ENCODE data around the gene SOX8. TPM values are rescaled to one million over a fixed set of nuclear protein-coding genes. Genes with fewer than 3 reads are reported as not detected.
A peak's percentile ranks its signal among the peaks of the same experiment; 100 is the strongest.

The SOX8 gene
- total and polyA plus RNA-seq, 7 experiments from 2014 or later, result 0.07 to 5.4 (median 3.1) TPM

GRCh38 chr16:984736-985636 lies 3.4 kb downstream of the SOX8 start:
- CTCF ChIA-PET, result no interaction called here
- Mint-ChIP-seq H3K36me3 (no peaks in the 10 kb centered on the region), H3K4me1 (peaks cover 0 to 5% (median under 1%) of the 10 kb centered on the region in 7 donors), H3K27me3 (peaks cover 0 to 14% (median 0%) of the 10 kb centered on the region in 5 donors), H3K27ac (no peak overlapping the region), H3K4me3 (peak overlapping the region in 1 of 10 donors; percentile 25), H3K9me3 (peaks cover 0 to 3% (median 0%) of the 10 kb centered on the region in 11 donors)
- DNase-seq (no peak), ATAC-seq (no peak)
- Histone ChIP-seq H3K9me3 (ENCODE audit: control insufficient read depth in 2 of 3, low read length in 3 of 3) (no peaks in the 10 kb centered on the region), H3K36me3 (ENCODE audit: control insufficient read depth in 2 of 3, insufficient read depth in 3 of 3, low read length in 3 of 3) (peaks cover 0 to 7% (median 0%) of the 10 kb centered on the region in 3 experiments), H3K4me1 (ENCODE audit: control insufficient read depth in 2 of 2, insufficient read depth in 2 of 2, low read length in 2 of 2) (peaks cover 0 to 1% of the 10 kb centered on the region in 2 donors), H3K4me3 (ENCODE audit: low read length) (no peak overlapping the region), H3K27ac (ENCODE audit: low read depth, low read length) (no peak overlapping the region), H3K27me3 (ENCODE audit: control insufficient read depth in 2 of 2, insufficient read depth in 2 of 2, low read length in 2 of 2) (no peaks in the 10 kb centered on the region)
- POLR2A ChIA-PET, result interaction anchor here (6.4 to 6.6 kb wide), 2 partner anchors 13 to 15 kb away, joined by 66 to 87 read pairs; partner anchors contain the start of gene LMF1
- intact Hi-C loops (cut with micrococcal nuclease), result loop anchor here in 1 of 2 donors (5.0 kb wide), 1 partner anchor 167 kb away; the partner anchor contains the start of gene CACNA1H

GRCh38 chr16:985646-986400 lies 4.3 kb downstream of the SOX8 start:
- peaks cover 0 to 3% (median 0%) of the 10 kb centered on the region in 11 donors for H3K9me3 Mint-ChIP-seq
- peak overlapping the region in 1 of 10 donors; percentile 25 for H3K4me3 Mint-ChIP-seq
- H3K36me3 Mint-ChIP-seq, result no peaks in the 10 kb centered on the region
- Histone ChIP-seq H3K4me3 (ENCODE audit: low read length) (no peak overlapping the region), H3K27me3 (ENCODE audit: control insufficient read depth in 2 of 2, insufficient read depth in 2 of 2, low read length in 2 of 2) (no peaks in the 10 kb centered on the region), H3K27ac (ENCODE audit: low read depth, low read length) (no peak overlapping the region), H3K36me3 (ENCODE audit: control insufficient read depth in 2 of 3, insufficient read depth in 3 of 3, low read length in 3 of 3) (peaks cover 0 to 7% (median 0%) of the 10 kb centered on the region in 3 experiments), H3K9me3 (ENCODE audit: control insufficient read depth in 2 of 3, low read length in 3 of 3) (no peaks in the 10 kb centered on the region), H3K4me1 (ENCODE audit: control insufficient read depth in 2 of 2, insufficient read depth in 2 of 2, low read length in 2 of 2) (no peaks in the 10 kb centered on the region)
- DNase-seq, result no peak
- POLR2A ChIA-PET, result interaction anchor here (0.9 kb wide), 1 partner anchor 15 kb away, joined by 3 read pairs; the partner anchor contains the start of gene LMF1
- CTCF ChIA-PET, result no interaction called here
- H3K27me3 Mint-ChIP-seq, result peaks cover 0 to 14% (median 0%) of the 10 kb centered on the region in 5 donors
- H3K4me1 Mint-ChIP-seq, result peaks cover 0 to 5% (median 0%) of the 10 kb centered on the region in 7 donors
- no peak for ATAC-seq
- peak overlapping the region in 1 of 9 donors; percentile 41 for H3K27ac Mint-ChIP-seq
- intact Hi-C loops (cut with micrococcal nuclease), result no loop called here

GRCh38 chr16:986411-986810 lies 4.8 kb downstream of the SOX8 start:
- intact Hi-C loops (cut with micrococcal nuclease), result no loop called here
- peaks cover 0 to 10% (median 0%) of the 10 kb centered on the region in 5 donors for H3K27me3 Mint-ChIP-seq
- ATAC-seq (no peak), DNase-seq (no peak)
- Histone ChIP-seq H3K9me3 (ENCODE audit: control insufficient read depth in 2 of 3, low read length in 3 of 3) (no peaks in the 10 kb centered on the region), H3K36me3 (ENCODE audit: control insufficient read depth in 2 of 3, insufficient read depth in 3 of 3, low read length in 3 of 3) (peaks cover 0 to 3% (median 0%) of the 10 kb centered on the region in 3 experiments), H3K4me1 (ENCODE audit: control insufficient read depth in 2 of 2, insufficient read depth in 2 of 2, low read length in 2 of 2) (no peaks in the 10 kb centered on the region), H3K4me3 (ENCODE audit: low read length) (no peak overlapping the region), H3K27me3 (ENCODE audit: control insufficient read depth in 2 of 2, insufficient read depth in 2 of 2, low read length in 2 of 2) (no peaks in the 10 kb centered on the region), H3K27ac (ENCODE audit: low read depth, low read length) (no peak overlapping the region)
- ChIA-PET POLR2A (interaction anchor here (0.9 kb wide), 1 partner anchor 15 kb away, joined by 3 read pairs; the partner anchor contains the start of gene LMF1), CTCF (no interaction called here)
- no peaks in the 10 kb centered on the region for H3K36me3 Mint-ChIP-seq
- no peak overlapping the region for H3K4me3 Mint-ChIP-seq
- H3K9me3 Mint-ChIP-seq, result no peaks in the 10 kb centered on the region
- peaks cover 0 to 5% (median 0%) of the 10 kb centered on the region in 7 donors for H3K4me1 Mint-ChIP-seq
- peak overlapping the region in 1 of 9 donors; percentile 5 for H3K27ac Mint-ChIP-seq

- CTCF ChIA-PET, result no interaction called here
- H3K36me3 Mint-ChIP-seq, result no peaks in the 10 kb centered on the region
These were observed 5.5 kb downstream of the SOX8 start for GRCh38 chr16:986925-987582.

GRCh38 chr16:987906-988305 lies 6.3 kb downstream of the SOX8 start:
- H3K4me1 Mint-ChIP-seq, result peaks cover 0 to 2% (median 0%) of the 10 kb centered on the region in 7 donors
- DNase-seq (no peak), ATAC-seq (no peak)
- no peak overlapping the region for H3K4me3 ChIP-seq (ENCODE audit: low read length)
- H3K9me3 ChIP-seq (ENCODE audit: control insufficient read depth in 2 of 3, low read length in 3 of 3), result no peaks in the 10 kb centered on the region
- no peaks in the 10 kb centered on the region for H3K9me3 Mint-ChIP-seq
- H3K27ac Mint-ChIP-seq, result no peak overlapping the region
- H3K27me3 ChIP-seq (ENCODE audit: control insufficient read depth in 2 of 2, insufficient read depth in 2 of 2, low read length in 2 of 2), result no peaks in the 10 kb centered on the region
- ChIA-PET POLR2A (no interaction called here), CTCF (no interaction called here)
- H3K4me1 ChIP-seq (ENCODE audit: control insufficient read depth in 2 of 2, insufficient read depth in 2 of 2, low read length in 2 of 2), result no peaks in the 10 kb centered on the region
- intact Hi-C loops (cut with micrococcal nuclease), result no loop called here
- H3K4me3 Mint-ChIP-seq, result no peak overlapping the region
- H3K27ac ChIP-seq (ENCODE audit: low read depth, low read length), result no peak overlapping the region
- no peaks in the 10 kb centered on the region for H3K36me3 Mint-ChIP-seq
- H3K36me3 ChIP-seq (ENCODE audit: control insufficient read depth in 2 of 3, insufficient read depth in 3 of 3, low read length in 3 of 3), result peaks cover 0 to 3% (median 0%) of the 10 kb centered on the region in 3 experiments
- peaks cover 0 to 6% (median 0%) of the 10 kb centered on the region in 5 donors for H3K27me3 Mint-ChIP-seq

More at GRCh38 chr16:986925-987582, 5.5 kb downstream of the SOX8 start:
- no peak overlapping the region for H3K27ac ChIP-seq (ENCODE audit: low read depth, low read length)
- H3K9me3 ChIP-seq (ENCODE audit: control insufficient read depth in 2 of 3, low read length in 3 of 3), result no peaks in the 10 kb centered on the region
- Mint-ChIP-seq H3K4me3 (no peak overlapping the region), H3K27ac (no peak overlapping the region), H3K4me1 (peaks cover 0 to 5% (median 0%) of the 10 kb centered on the region in 7 donors), H3K9me3 (no peaks in the 10 kb centered on the region), H3K27me3 (peaks cover 0 to 10% (median 0%) of the 10 kb centered on the region in 5 donors)
- H3K36me3 ChIP-seq (ENCODE audit: control insufficient read depth in 2 of 3, insufficient read depth in 3 of 3, low read length in 3 of 3), result peaks cover 0 to 3% (median 0%) of the 10 kb centered on the region in 3 experiments
- H3K27me3 ChIP-seq (ENCODE audit: control insufficient read depth in 2 of 2, insufficient read depth in 2 of 2, low read length in 2 of 2), result no peaks in the 10 kb centered on the region
- POLR2A ChIA-PET, result no interaction called here
- no peak overlapping the region for H3K4me3 ChIP-seq (ENCODE audit: low read length)
- ATAC-seq, result no peak
- no peaks in the 10 kb centered on the region for H3K4me1 ChIP-seq (ENCODE audit: control insufficient read depth in 2 of 2, insufficient read depth in 2 of 2, low read length in 2 of 2)
- intact Hi-C loops (cut with micrococcal nuclease), result no loop called here
- no peak for DNase-seq
